TTC549 (cell line): ENCODE data around the gene FBXO31.
"Not testable (repeated sequence)": the region's sequence is repeated elsewhere in the genome, so short reads cannot be mapped to it uniquely, and the experiment has no call there.

Experiments used
- FAIRE-seq: peaks from 2 replicates; lab custom pipeline; 2012; peaks lifted over from hg19 to GRCh38; lab: Jason Lieb, UNC

Gene FBXO31

DNA sequence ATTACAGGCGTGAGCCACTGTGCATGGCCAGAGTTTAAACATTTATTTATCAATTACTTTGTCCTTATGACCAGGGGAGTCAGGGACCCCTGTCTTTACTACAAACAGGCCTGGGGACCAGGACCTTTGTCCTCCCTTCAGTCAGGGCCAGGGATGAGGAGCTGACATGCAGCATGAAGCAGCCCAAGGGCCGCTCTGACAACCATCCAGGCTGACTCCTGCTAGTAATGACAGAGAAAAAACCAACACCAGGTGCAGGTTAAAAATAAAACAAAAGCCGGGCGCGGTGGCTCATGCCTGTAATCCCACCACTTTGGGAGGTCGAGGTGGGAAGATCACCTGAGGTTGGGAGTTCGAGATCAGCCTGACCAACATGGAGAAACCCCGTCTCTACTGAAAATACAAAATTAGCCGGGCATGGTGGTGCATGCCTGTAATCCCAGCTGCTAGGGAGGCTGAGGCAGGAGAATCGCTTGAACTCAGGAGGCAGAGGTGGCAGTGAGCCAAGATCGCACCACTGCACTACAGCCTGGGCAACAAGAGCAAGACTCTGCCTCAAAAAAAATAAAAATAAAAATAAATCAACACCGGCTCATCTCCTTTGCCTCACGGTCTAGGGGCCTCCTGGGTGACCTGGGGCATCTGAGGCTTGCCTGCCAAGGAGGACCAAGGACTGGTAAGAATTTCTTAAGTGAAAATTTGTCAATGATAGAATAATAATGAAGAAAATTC, 20.6 kb downstream of the FBXO31 start:
- FAIRE-seq = not testable (repeated sequence)

DNA sequence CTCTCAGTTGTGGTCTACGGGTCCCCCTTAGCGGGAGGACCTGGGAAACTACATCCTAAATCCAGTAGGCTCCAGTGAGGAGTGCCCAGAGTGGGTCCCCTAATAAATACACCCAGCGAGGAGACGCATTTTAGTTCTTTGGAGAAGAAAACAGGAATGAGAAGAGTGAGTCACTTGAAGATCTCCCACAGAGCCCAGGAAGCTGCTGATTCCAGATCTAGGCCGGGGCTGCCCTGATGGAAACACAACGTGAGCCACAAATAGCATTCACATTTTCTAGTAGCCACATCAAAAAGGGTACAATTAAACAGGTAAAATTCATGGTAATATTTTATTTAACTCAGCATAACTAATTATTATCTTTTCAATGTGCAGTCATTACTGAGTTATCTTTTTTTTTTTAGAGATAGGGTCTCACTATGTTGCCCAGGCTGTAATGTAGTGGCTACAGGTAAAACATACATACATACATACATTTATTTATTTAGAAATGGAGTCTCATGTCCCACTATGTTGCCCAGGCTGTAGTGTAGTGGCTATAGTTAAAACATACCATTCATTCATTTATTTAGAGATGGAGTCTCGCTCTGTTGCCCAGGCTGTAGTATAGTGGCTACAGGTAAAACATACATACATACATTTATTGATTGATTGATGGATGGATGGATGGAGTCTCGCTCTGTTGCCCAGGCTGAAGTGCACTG, 21.5 kb downstream of the FBXO31 start:
- no peak for FAIRE-seq

DNA sequence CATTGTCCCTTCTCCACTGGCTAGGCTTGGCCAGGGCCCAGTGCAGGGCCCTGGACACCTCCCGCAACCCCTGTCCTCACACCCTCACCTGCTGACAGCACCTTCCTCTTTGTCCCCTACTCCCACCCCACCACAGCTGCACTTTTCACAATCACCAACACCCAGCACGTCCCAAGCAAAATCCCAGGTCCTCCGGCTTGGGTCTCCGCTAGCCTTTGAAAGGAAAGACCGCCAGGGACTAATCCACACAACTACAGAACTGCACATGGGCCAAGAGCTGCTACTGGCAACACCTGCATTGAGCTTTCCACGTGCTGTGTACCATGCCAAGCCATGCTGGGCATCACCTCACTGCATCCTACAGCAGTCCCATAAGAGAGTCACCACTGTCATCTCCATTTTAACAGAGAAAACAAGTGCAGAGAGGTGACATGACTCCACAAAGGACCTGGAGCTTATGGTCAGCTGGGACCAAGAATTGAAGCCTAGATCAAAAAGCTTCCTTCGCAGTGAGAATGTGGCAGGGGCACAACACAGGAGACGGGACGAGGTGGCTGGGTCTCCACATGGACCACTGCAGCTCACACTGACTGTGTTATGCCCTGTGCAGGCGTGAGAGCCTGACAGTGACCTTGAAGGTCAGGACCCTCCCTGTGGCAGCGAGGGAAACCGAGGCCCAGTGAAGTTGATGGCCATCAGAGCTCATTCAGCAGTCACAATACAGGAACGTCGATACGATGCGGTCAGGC, 22.5 kb downstream of the FBXO31 start:
- FAIRE-seq = no peak

DNA sequence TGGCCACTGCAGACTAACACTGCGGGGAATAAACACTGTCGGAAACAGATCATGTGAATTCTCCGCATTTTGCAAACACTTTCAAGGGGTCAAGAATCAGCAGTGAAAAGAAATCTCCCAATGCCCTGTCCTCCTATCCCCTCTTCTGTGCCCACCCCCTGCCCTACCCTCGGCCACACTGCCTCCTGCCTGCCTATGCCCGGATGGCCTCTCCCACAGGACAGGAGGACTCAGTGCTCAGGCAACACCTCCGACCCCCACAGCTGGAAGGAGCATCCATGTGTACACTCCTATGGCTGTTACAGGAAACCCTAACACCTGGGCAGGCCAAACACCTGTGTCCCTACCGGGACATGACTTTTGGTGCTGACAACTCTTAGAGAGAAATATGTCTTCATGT, 24.5 kb downstream of the FBXO31 start:
- FAIRE-seq = no peak

DNA sequence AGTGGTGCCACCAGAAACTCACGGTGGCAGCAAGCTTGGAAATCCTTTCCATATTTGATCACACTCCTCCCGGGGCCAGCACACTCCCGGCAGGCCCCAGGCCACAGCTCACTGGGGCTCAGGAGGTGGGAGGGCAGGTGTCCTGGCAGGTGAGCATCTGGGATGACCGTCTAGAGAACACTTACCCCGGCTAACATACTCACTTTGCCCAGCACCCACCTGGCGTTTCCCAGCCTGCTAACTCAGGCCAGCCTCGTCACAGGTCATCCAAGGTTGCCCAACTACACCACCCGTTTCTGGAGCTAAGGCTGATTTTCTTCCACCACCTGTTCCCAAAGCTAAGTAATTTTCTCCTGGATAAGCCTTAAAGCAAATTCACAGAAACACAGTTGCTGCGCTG, 24.9 kb downstream of the FBXO31 start:
- no peak for FAIRE-seq

DNA sequence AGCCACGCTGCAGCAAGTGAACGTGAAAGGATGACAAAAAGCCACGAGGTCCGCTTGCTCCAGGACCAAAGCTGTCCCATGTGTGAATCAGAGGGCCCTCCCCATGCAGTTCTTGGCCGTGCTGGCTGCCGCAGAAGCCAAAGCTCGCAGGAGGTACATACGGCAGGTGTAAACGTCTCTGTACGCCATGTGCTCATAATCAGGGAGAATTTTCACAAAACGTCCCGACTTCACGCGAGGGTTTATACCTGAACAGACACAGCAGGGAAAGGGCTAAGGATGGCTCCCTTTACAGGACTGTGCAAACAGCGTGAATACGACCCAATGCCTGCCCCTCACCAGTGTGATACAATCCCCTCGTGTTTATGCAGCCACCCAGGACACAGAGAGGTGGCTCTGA, 25.3 kb downstream of the FBXO31 start:
- no peak for FAIRE-seq

DNA sequence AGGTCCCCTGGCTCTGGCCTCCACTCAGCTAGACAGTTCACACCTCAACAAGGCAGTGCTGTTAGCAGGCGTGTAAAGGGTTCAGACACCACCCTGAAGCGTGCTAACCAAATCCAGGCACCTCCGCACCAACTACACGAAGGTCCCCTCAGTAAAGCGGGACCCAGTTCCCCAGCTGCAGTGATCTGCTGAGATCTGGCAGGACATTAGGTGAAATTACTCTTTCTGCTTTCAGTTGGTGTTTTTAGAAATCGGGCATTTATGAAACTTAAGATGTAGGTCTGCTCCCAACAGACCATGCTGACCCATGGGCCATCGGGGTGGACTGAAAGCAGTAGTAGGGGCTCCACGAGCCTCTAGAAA, 27.1 kb downstream of the FBXO31 start:
- no peak for FAIRE-seq

DNA sequence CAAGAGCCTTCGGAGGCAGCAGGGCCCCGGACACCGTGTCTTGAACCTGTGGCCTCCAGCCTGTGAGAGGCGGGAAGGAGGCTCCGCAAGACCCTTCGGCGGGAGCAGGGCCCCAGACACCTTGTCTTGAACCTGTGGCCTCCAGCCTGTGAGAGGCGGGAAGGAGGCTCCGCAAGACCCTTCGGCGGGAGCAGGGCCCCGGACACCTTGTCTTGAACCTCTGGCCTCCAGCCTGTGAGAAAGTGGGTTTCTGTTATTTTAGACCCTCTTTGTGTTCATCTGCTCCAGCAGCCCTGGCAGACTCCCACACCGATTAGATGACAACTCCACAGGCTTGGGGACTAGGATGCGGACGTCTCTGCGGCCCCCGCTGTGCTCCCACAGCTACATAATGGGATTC, 30.0 kb downstream of the FBXO31 start:
- no peak for FAIRE-seq

DNA sequence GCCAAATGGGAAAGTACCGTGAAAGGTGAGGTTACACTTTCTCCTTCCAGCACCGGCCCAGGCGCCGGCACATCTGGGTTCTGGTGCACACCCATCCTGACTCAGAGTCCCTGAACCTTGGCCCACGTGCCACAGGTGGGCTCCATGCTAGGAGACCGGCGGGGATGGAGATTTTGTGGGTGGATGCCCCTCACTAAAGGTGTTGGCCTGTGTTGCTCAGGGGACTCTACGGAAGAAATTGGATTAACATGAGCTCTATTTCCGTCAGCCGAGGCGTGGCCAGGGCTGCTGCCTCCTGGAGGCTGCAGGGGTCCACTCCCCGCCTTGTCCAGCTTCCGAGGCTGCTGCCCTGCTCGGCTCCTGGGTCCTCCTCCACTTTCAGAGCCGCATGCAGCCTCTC, 30.8 kb downstream of the FBXO31 start:
- FAIRE-seq = no peak

DNA sequence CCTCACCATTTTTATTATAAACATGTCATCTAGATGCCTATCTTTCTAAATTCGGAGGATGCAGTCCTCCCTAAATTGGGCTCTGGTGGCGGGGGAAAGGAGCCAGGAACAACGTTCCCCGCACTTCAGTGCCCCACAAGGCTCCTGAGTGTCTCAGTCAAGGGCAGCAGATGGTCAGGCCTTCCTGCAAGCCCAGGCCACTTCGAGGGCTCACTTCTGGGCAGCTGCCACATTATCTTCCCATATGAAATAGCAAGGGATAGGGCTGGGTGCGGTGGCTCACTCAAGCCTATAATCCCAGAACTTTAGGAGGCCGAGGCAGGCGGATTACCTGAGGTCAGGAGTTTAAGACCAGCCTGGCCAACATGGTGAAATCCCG, 32.3 kb downstream of the FBXO31 start:
- FAIRE-seq = no peak

DNA sequence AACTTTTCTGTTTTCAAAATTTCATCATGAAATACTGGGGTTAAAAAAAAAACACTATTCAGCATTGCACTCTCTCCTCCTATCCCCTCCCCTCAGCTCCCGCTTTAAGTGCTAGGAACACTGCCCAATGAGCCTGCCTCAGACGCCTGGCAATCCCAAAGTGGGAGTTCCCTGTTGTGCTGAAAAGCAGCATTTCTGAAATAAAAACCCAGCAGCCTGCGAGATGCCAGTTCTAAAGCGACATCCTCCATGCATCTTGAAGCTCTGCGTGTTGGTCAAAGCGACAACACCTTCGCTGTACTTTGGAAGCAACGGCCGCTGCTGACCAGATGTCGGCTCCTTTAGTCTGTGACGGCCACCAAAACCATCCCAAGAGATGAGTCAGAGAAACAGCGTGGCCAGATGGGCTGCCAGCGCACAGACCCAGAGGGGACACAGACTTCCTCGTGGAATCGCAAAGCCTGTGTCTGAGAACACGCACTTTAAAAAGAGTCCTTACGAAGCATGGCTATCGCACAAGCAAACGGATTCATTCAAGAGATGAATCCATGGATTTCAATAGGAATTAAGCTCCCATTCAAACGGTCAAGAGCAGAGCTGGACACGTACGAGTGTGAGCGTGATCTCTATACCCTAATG, 32.8 kb downstream of the FBXO31 start:
- no peak for FAIRE-seq

DNA sequence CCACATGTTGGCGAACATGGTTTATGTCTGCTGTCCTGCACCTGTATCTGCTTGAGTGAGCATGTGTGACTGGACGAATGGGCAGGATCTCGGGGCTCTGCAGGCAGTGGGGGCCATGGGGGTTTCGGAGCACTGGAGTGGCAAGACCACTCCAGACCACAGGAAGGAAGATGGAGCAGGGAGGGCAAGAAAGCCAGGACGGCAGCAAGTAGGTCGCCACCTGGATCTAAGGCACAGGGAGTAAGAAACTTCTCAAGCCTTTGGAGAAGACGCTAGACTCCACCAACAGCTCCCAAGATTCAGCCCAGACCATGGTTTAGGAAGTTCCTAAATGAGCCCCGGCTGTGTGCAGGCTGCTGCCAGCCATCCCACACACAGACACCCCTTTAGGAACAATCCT, 33.5 kb downstream of the FBXO31 start:
- no peak for FAIRE-seq

DNA sequence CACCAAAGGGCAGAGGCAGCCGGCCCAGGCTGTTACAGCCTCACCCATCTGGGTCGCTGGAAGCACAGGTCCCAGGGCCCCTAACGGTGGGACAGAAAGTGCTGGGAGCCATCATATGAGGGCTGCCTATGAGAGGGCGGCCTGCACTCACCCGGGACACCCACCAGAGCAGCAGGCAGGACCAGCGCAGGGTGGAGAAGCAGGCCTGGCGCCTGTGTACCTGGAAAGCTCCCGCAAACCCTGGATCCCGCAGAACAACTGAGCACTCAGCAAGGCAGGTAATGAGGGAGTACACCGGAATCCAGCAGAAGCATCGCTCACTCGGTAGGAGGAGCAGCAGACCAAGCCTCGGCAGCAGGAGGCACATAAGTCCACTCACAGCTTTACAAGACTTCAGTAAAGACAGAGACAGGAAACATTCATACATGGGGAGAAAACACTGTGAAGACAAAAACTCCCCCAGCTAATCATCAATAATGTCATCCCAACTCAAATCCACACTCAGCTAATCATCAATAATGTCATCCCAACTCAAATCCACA, 34.9 kb downstream of the FBXO31 start:
- FAIRE-seq = no peak

DNA sequence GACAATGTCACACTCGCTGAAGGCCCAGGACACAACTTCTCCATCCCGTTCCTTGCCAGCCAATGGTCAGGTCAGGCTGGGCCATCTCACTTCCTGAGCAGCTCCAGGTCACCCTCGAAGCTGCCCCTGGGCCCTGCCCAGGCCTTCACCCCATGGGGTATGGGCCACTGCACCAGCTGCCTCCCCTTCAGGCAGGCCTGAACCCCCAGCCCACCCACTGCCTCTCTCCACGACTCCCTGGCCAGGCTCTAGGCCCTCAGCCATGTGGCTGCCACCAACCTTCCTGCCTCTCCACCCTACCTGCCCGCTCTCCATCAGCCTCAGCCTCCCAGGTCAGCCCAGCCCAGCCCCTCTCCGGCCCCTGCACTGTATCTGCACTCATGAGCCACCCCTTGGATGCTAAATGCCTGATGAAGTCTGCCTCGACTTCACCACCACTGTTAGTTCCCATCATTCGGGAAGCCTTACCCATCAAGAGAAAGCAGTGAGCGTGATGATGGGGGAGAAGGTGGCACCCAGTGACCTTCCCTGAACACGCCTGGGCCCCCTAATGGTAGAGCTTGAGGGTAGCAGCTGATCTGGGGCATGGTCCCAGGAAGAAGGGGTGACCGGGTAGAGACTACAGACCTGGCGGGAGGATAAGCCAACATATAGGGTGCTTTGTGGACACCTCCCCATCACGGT, 35.5 kb downstream of the FBXO31 start:
- FAIRE-seq = no peak

DNA sequence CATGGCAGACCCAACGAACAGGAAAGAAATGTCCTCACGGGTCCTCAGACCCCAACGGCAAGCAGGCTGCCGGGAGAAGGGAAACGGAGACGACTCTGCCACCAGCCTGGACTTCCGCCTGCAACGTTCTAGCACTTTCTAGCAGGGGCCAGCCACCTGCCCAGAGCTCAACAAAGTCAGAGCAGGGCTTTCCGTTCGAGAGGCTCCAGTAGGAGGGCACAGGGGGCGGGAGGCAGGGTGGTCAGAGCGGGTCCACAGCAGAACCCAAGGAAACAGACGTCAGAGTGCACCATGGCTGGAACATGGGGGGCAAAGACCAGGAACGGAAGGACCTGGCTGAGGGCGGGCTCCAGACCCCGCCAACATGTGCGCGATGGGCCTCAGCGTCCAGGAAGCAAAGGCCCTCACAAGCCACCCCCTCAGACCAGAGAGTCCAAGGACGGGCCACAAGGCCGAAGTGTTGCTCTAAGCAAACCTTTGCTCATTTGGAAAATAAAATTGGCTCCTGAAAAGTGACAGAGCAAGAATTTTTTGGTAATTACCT, 37.0 kb downstream of the FBXO31 start:
- no peak for FAIRE-seq

DNA sequence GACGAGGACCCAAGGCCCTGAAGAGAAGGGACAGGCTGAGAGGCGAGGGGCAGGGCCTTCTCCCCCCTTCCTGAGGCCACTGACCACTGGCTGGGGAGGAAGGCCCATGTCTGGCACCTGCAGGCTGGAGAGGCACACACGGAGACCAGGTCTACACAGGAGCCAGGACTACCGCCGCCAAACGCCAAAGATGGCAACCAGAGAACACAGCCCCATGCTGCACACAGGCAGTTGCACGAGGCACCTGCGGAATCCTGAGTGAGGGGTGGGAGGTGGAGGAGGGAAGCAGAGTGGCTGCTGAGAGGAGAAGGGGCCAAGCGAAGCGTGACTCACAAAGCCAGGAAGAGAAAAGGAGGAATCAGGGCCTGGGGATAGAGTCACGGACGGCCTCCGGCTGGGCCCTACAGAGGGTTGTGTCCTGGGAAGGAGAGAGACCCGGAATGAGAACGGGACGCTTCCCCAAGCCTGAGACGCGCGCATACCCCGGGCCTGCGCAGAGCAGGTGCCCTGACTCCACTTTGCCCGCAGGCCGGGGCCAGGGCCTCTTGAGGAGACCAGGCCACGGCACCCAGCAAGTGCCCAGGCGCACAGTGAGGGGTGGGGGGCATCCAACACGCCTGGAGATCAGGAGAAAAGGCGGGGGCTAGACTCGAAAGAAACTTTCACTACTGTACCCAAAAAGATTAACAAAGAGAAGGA, 37.7 kb downstream of the FBXO31 start:
- no peak for FAIRE-seq

DNA sequence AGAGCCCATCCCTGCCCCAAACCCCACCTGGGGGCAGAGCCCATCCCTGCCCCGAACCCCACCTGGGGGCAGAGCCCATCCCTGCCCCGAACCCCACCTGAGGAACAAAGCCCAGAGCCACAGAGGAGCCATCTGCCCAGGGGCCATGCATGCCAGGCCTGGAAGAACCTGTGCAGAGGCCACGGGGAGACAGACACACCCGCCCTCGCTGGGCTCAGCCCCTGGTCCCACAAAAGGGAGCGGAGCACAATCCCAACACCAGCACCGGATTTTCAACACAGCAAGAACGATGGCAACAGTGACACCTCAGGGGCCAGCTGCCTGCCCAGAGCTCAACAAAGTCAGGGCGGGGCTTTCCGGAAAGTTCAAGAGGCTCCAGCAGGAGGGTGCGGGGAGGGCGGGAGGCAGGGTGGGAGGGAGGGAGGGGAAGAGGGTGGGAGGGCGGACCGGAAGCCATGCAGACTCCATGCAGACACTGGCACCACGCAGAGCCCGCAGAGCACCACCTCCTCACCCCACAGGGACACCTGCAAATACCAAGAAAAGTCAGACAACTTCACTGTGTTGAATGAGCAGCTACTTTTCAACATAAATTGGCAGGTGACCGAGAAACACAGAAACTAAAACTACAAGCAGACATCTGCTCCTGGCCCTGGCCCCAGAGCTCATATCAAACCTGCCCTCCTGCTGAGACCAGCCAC, 38.5 kb downstream of the FBXO31 start:
- FAIRE-seq = no peak

DNA sequence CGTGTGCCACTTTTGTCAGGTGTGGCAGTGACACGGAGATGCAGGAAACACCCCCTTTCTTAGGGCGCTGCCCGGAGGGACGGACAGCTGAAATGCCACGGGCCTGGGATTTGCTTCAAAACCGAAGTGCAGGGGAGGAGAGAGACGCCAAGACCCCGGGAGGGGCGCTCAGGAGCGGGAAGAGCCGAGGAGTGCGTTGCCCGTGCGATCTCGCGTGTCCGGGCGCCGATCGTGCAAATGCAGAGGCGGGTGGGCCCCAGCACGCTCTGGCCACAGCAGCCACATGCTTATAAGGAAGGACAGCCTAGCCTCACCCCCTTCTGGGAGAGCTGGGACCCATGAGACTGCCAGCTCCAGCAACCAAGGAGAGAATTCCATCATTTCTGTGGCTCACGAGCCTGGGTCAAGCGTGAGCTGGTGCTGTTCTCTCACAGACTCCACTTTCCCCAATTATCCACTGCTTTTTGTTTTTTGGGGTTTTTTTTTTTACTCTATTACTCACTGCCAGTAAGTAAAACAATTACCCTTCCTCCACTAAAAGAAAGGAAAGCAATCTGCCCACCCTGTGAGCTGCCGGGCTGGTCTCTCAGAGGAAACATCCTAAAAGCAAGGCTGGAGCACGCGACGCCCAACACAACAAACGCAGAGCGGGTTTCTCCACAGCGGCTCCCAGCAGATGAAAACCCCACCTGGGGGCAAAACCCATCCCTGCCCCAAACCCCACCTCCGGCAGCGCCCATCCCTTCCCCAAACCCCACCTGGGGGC, 39.2 kb downstream of the FBXO31 start:
- no peak for FAIRE-seq

DNA sequence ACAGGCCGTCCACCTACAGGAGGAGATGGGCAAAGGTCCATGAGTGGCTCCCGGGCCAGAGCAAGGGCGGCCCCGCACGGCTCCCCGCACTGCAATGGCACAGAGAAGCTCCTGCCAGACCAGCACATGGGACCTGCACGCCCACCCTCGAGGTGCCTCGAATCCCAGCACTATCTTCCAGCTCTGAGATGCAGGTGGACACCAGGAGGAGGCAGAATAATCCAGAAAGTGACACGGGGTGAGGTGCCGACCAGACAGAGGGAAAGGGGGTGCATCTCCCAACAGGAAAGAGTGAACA, 39.9 kb downstream of the FBXO31 start:
- no peak for FAIRE-seq
